CD14-positive monocyte (primary cell): Measurements from ENCODE around the gene OPN3. TPM values are rescaled to one million over a fixed set of nuclear protein-coding genes. Genes with fewer than 3 reads are reported as not detected.

Experiments
- DNase-seq, 3 donors: peaks; one replicate each; pipeline ENCODE4 v3.0.0-alpha.2; 2011 to 2022
- H2AFZ ChIP-seq: 2 replicates; pipeline ENCODE4 v1.6.0; 2012; ENCODE audit warnings: mild to moderate bottlenecking, low read depth, low read length, inconsistent platforms; ENCODE audit not compliant: insufficient read depth, poor library complexity, severe bottlenecking
- H3K27ac ChIP-seq, 2 donors: 1 replicate in 1 of 2; 2 replicates in 1 of 2; pipeline ENCODE4 v1.5.1; 2012 to 2013; ENCODE audit warnings: low read length in 2 of 2, control low read depth in 1 of 2, inconsistent platforms in 1 of 2, low read depth in 1 of 2, mild to moderate bottlenecking in 1 of 2
- H3K27me3 ChIP-seq, 2 donors: one replicate each; pipeline versions ENCODE4 v1.6.0 to v1.6.1; 2011 to 2013; ENCODE audit warnings: low read length in 2 of 2; ENCODE audit not compliant: control insufficient read depth in 2 of 2, insufficient read depth in 2 of 2
- H3K36me3 ChIP-seq, 2 donors: replicated peaks in 1 of 2; 1 replicate in 1 of 2; 2 replicates in 1 of 2; pipeline versions ENCODE4 v1.5.1 to v1.6.1; 2012 to 2013; ENCODE audit warnings: low read length in 2 of 2, control low read depth in 1 of 2, inconsistent platforms in 1 of 2, mild to moderate bottlenecking in 1 of 2; ENCODE audit not compliant: insufficient read depth in 2 of 2, control insufficient read depth in 1 of 2
- H3K4me1 ChIP-seq, 2 donors: 1 replicate in 1 of 2; 2 replicates in 1 of 2; pipeline versions ENCODE4 v1.5.1 to v1.6.1; 2012 to 2013; ENCODE audit warnings: low read length in 2 of 2, control low read depth in 1 of 2, inconsistent platforms in 1 of 2, mild to moderate bottlenecking in 1 of 2, moderate library complexity in 1 of 2; ENCODE audit not compliant: insufficient read depth in 2 of 2, control insufficient read depth in 1 of 2
- H3K4me2 ChIP-seq: replicated peaks from 2 replicates; pipeline ENCODE3; 2012; ENCODE audit warnings: low read length, moderate library complexity, mild to moderate bottlenecking; ENCODE audit not compliant: poor library complexity, severe bottlenecking; ENCODE audit errors: extremely low read depth
- H3K4me3 ChIP-seq, 3 experiments: fragments of 200-600 bp in 1 of 3; sonication (generic) in 1 of 3; replicated peaks in 1 of 3; 1 replicate in 2 of 3; 2 replicates in 1 of 3; pipeline ENCODE4 v1.5.1; 2011 to 2013; ENCODE audit warnings: low read length in 3 of 3, mild to moderate bottlenecking in 3 of 3, control low read depth in 2 of 3, low read depth in 2 of 3, inconsistent platforms in 1 of 3, moderate library complexity in 1 of 3
- H3K79me2 ChIP-seq: 2 replicates; pipeline ENCODE4 v1.6.0; 2012; ENCODE audit warnings: mild to moderate bottlenecking, control low read depth, inconsistent platforms, low read length, moderate library complexity; ENCODE audit not compliant: insufficient read depth
- H3K9ac ChIP-seq: 2 replicates; pipeline ENCODE4 v1.6.0; 2017; ENCODE audit warnings: low read length, mild to moderate bottlenecking; ENCODE audit not compliant: insufficient read depth, poor library complexity, severe bottlenecking
- H3K9me3 ChIP-seq, 2 donors: replicated peaks in 1 of 2; 1 replicate in 1 of 2; 2 replicates in 1 of 2; pipeline versions ENCODE4 v1.5.1 to v1.6.1; 2012 to 2013; ENCODE audit warnings: low read length in 2 of 2, control low read depth in 1 of 2; ENCODE audit not compliant: control insufficient read depth in 1 of 2, insufficient read depth in 1 of 2
- H4K20me1 ChIP-seq: 2 replicates; pipeline ENCODE4 v1.6.0; 2012; ENCODE audit warnings: mild to moderate bottlenecking, low read length, control low read depth, moderate library complexity; ENCODE audit not compliant: insufficient read depth
- H3K27ac Mint-ChIP-seq, 7 donors: one replicate each; pipeline ENCODE4 v1.8.0; 2020; ENCODE audit warnings: mild to moderate bottlenecking in 7 of 7, mixed read lengths in 7 of 7, moderate library complexity in 6 of 7, inconsistent platforms in 2 of 7
- H3K27me3 Mint-ChIP-seq, 3 donors: one replicate each; pipeline ENCODE4 v1.8.0; 2021 to 2022; ENCODE audit warnings: low read depth in 3 of 3, mild to moderate bottlenecking in 3 of 3, mixed read lengths in 3 of 3, moderate library complexity in 3 of 3, inconsistent platforms in 1 of 3
- H3K36me3 Mint-ChIP-seq, 2 donors: one replicate each; pipeline ENCODE4 v1.8.0; 2020; ENCODE audit warnings: mixed read lengths in 2 of 2, inconsistent platforms in 1 of 2, mild to moderate bottlenecking in 1 of 2
- H3K4me1 Mint-ChIP-seq: one replicate; pipeline ENCODE4 v1.8.0; 2020; ENCODE audit warnings: mild to moderate bottlenecking, mixed read lengths
- H3K4me3 Mint-ChIP-seq, 2 donors: one replicate each; pipeline ENCODE4 v1.8.0; 2020; ENCODE audit warnings: mild to moderate bottlenecking in 2 of 2, mixed read lengths in 2 of 2, moderate library complexity in 1 of 2
- H3K9me3 Mint-ChIP-seq, 7 donors: one replicate each; pipeline ENCODE4 v1.8.0; 2020 to 2022; ENCODE audit warnings: mixed read lengths in 7 of 7, mild to moderate bottlenecking in 6 of 7, moderate library complexity in 6 of 7, inconsistent platforms in 2 of 7
- WGBS: methylation state at CpG from one replicate; pipeline ENCODE4 v1.1.5; 2013; ENCODE audit warnings: missing lambda C conversion rate; ENCODE audit not compliant: insufficient coverage; 5-methylcytosine and 5-hydroxymethylcytosine counted together
- intact Hi-C, 2 donors: fragments of 100-400 bp; cut with micrococcal nuclease; formaldehyde crosslinking; loops; one replicate each; pipeline versions ENCODE4 v1.15.0 to v1.15.1; 2023
- polyA plus RNA-seq, 3 donors: library from polyadenylated mRNA; depleted of rRNA in 1 of 3; unstranded in 2 of 3; stranded (reverse) in 1 of 3; fragments of 300-500 nt in 2 of 3; fragments of >200 nt in 1 of 3; fragmentation: Illumina TruSeq in 2 of 3; gene quantifications; 1 replicate in 2 of 3; 2 replicates in 1 of 3; pipeline ENCODE4 v1.2.3, GENCODE V29; 2012 to 2021
- TF ChIP-seq, protein P1 (sequence below): fragments of 200-600 bp; IDR thresholded peaks from one replicate; pipeline ENCODE4 v1.8.0; 2022; ENCODE audit warnings: antibody characterized with exemption, mild to moderate bottlenecking

The OPN3 gene
- polyA plus RNA-seq, 3 donors = 14.5 to 56.1 (median 55.2) TPM

DNA sequence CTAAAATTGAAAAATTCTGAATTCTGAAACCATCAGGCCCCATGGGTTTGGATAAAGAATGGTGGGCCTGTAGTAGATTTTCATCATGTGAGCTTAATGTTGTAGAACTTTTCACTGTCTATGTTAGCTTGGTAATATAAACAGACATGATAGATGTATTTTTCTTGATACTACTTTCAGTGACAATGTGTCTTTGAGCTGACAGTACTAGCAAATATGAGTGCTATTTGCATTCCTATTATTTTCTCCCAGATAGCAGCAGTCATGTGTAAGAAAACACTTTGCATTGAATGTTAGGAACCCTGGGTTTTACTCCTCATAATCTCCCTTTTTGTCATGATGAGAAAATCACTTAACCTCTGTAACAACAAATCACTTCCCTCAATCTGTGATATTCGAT, 89.9 kb downstream of the OPN3 start:
- H3K9me3 ChIP-seq = no peaks in the 10 kb centered on the region
- H3K4me1 ChIP-seq = peaks cover 38 to 39% of the 10 kb centered on the region in 2 donors
- no peaks in the 10 kb centered on the region for H4K20me1 ChIP-seq
- Mint-ChIP-seq H3K36me3 (peaks cover 20 to 24% of the 10 kb centered on the region in 2 donors), H3K4me3 (no peak overlapping the region), H3K27ac (peak overlapping the region; percentile 98 to 100 (median 100)), H3K4me1 (peaks cover 44% of the 10 kb centered on the region), H3K27me3 (peaks cover 0 to 2% (median 0%) of the 10 kb centered on the region in 3 donors), H3K9me3 (peaks cover 0 to 2% (median 1%) of the 10 kb centered on the region in 7 donors)
- TF ChIP-seq, protein P1, sequence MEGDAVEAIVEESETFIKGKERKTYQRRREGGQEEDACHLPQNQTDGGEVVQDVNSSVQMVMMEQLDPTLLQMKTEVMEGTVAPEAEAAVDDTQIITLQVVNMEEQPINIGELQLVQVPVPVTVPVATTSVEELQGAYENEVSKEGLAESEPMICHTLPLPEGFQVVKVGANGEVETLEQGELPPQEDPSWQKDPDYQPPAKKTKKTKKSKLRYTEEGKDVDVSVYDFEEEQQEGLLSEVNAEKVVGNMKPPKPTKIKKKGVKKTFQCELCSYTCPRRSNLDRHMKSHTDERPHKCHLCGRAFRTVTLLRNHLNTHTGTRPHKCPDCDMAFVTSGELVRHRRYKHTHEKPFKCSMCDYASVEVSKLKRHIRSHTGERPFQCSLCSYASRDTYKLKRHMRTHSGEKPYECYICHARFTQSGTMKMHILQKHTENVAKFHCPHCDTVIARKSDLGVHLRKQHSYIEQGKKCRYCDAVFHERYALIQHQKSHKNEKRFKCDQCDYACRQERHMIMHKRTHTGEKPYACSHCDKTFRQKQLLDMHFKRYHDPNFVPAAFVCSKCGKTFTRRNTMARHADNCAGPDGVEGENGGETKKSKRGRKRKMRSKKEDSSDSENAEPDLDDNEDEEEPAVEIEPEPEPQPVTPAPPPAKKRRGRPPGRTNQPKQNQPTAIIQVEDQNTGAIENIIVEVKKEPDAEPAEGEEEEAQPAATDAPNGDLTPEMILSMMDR = no peak
- peaks cover 4 to 9% of the 10 kb centered on the region in 2 donors for H3K36me3 ChIP-seq
- WGBS = no CpG with 5 or more reads among the region's 1 CpG
- peak overlapping the region in 1 of 2 donors; percentile 100 for H3K27ac ChIP-seq
- H3K9ac ChIP-seq = peak overlapping the region; percentile 86
- no peak for DNase-seq
- H3K27me3 ChIP-seq = no peaks in the 10 kb centered on the region
- H2AFZ ChIP-seq = peak overlapping the region; percentile 70
- H3K4me3 ChIP-seq = peak overlapping the region in 1 of 3 experiments; percentile 76
- H3K4me2 ChIP-seq = peak overlapping the region; percentile 77
- intact Hi-C loops = loop anchor here (2.0 to 5.0 kb wide), 2 partner anchors 18 to 42 kb away; partner anchors contain the start of gene KMO (in 1 of the 2)
- H3K79me2 ChIP-seq = peaks cover 6% of the 10 kb centered on the region

DNA sequence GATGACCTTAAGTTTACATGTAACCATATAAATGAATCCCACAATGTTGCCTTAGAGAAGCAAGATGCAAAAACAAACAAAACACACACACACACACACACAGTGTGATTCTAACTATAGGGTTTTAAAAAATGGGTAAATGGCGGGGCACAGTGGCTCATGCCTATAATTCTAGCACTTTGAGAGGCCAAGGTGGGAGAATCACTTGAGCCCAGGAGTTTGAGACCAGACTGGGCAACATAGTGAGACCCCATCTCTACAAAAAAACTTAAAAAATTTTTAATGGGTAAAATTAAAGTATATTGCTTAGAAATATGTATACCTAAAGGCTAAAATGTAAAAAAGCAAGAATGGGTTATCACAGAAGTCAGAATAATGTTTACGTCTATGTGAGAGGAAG, 92.2 kb downstream of the OPN3 start:
- Mint-ChIP-seq H3K27me3 (no peaks in the 10 kb centered on the region), H3K36me3 (peaks cover 16 to 26% of the 10 kb centered on the region in 2 donors), H3K4me3 (no peak overlapping the region), H3K27ac (no peak overlapping the region), H3K9me3 (peaks cover 0 to 2% (median 0%) of the 10 kb centered on the region in 7 donors), H3K4me1 (peaks cover 41% of the 10 kb centered on the region)
- Histone ChIP-seq H3K4me2 (no peak overlapping the region), H3K79me2 (peaks cover 6% of the 10 kb centered on the region), H3K4me3 (no peak overlapping the region), H3K9ac (no peak overlapping the region), H3K36me3 (peaks cover 3 to 7% of the 10 kb centered on the region in 2 donors), H3K27ac (no peak overlapping the region), H4K20me1 (no peaks in the 10 kb centered on the region), H3K9me3 (no peaks in the 10 kb centered on the region), H3K4me1 (peaks cover 28 to 34% of the 10 kb centered on the region in 2 donors), H2AFZ (no peak overlapping the region), H3K27me3 (no peaks in the 10 kb centered on the region)
- DNase-seq = no peak
- TF ChIP-seq, protein P1 = no peak
- intact Hi-C loops = no loop called here
- 100% methylated on average over 1 of the region's 2 CpGs for WGBS

Other genes starting within 250 kb of the OPN3 start
- gene FH, start 120.6 kb downstream of the OPN3 start, polyA plus RNA-seq = 10 to 100 TPM; 21.1 to 34.9 (median 32.5) TPM
- 1 to 10 TPM; 4.7 to 9.0 (median 6.4) TPM for gene KMO, start 108.0 kb downstream of the OPN3 start, polyA plus RNA-seq
- 1 to 10 TPM; 3.4 to 6.6 (median 3.4) TPM for gene CHML, start within 50 bp of the OPN3 start, polyA plus RNA-seq
- gene WDR64, start 11.9 kb upstream of the OPN3 start, polyA plus RNA-seq = not detected
- gene EXO1, start 207.8 kb upstream of the OPN3 start, polyA plus RNA-seq = under 1 TPM in 2 of 3 donors, not detected in 1; 0.16 to 0.26 TPM